ENCODE results near the gene C10orf105. TPM values are rescaled to one million over a fixed set of nuclear protein-coding genes. Genes with fewer than 3 reads are reported as not detected.

Gene C10orf105
- polyA plus RNA-seq, 1 of the 3 experiments (the other 2 are of a cell fraction), result not detected

DNA sequence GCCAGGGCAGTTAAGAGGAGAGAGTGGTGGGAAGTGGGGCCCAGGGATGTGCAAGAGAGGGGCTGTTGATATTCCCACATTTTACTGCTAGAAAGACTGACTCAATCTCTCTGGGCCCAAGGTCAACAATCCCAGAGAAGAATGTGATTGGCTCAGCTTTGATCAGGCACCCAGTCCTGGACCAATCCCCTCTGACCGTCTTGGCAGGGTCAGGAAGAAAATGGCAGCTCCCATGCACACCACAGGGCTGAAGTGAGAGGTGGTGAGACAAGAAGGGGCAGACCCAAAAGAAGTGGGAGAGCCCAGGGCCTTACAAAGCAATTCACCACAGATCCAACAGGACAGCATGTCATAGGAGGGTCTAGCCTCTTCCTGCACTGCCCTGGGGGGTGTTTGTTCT lies 3.3 kb upstream of the C10orf105 start:
- H3K27ac ChIP-seq (ENCODE audit: low read depth in 2 of 2, low read length in 1 of 2), result no peak overlapping the region
- H3K9ac ChIP-seq, result no peak overlapping the region
- no peak overlapping the region for H3K4me2 ChIP-seq
- H3K36me3 ChIP-seq (replicated peaks in 1 of 2; ENCODE audit: control insufficient read depth in 1 of 2, insufficient read depth in 2 of 2, low read length in 1 of 2), result no peaks in the 10 kb centered on the region
- DNase-seq, result no peak
- H3K27me3 ChIP-seq (ENCODE audit: insufficient read depth), result 0 out of 2 replicates have a peak, but pooled peaks cover 4% of the 10 kb centered on the region
- H2AFZ ChIP-seq (ENCODE audit: low read depth), result no peak overlapping the region
- H3F3A ChIP-seq (replicated peaks; ENCODE audit: insufficient read depth), result no peaks in the 10 kb centered on the region
- H3K9me3 ChIP-seq, result no peaks in the 10 kb centered on the region
- H3K4me1 ChIP-seq (ENCODE audit: control insufficient read depth in 1 of 2, insufficient read depth in 2 of 2, low read depth in 1 of 2, low read length in 1 of 2), result peaks cover 0 to 42% of the 10 kb centered on the region in 2 experiments; a peak in 1 of 4 replicates
- TF ChIP-seq, protein P1, sequence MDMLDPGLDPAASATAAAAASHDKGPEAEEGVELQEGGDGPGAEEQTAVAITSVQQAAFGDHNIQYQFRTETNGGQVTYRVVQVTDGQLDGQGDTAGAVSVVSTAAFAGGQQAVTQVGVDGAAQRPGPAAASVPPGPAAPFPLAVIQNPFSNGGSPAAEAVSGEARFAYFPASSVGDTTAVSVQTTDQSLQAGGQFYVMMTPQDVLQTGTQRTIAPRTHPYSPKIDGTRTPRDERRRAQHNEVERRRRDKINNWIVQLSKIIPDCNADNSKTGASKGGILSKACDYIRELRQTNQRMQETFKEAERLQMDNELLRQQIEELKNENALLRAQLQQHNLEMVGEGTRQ (IDR thresholded peaks at IDR 0.05; ENCODE audit: borderline replicate concordance, low read depth, low read length), result no peak
- TF ChIP-seq MXI1 (IDR thresholded peaks at IDR 0.05; ENCODE audit: low read depth, low read length) (no peak), JUND (IDR thresholded peaks at IDR 0.05) (no peak), RCOR1 (IDR thresholded peaks at IDR 0.05; ENCODE audit: low read length) (no peak), RXRA (IDR thresholded peaks at IDR 0.05; ENCODE audit: borderline replicate concordance, low read depth) (no peak), ELF1 (IDR thresholded peaks at IDR 0.05) (no peak), GATA2 (CRISPR knock-in tag; IDR thresholded peaks at IDR 0.05) (no peak), POLR2AphosphoS5 (IDR thresholded peaks at IDR 0.05; ENCODE audit: low read depth, low read length) (no peak), TEAD4 (IDR thresholded peaks at IDR 0.05; ENCODE audit: borderline replicate concordance, insufficient read depth) (no peak), TCF12 (IDR thresholded peaks at IDR 0.05) (no peak), NRF1 (IDR thresholded peaks at IDR 0.05; ENCODE audit: low read depth, low read length) (no peak)
- TF ChIP-seq, protein P2, sequence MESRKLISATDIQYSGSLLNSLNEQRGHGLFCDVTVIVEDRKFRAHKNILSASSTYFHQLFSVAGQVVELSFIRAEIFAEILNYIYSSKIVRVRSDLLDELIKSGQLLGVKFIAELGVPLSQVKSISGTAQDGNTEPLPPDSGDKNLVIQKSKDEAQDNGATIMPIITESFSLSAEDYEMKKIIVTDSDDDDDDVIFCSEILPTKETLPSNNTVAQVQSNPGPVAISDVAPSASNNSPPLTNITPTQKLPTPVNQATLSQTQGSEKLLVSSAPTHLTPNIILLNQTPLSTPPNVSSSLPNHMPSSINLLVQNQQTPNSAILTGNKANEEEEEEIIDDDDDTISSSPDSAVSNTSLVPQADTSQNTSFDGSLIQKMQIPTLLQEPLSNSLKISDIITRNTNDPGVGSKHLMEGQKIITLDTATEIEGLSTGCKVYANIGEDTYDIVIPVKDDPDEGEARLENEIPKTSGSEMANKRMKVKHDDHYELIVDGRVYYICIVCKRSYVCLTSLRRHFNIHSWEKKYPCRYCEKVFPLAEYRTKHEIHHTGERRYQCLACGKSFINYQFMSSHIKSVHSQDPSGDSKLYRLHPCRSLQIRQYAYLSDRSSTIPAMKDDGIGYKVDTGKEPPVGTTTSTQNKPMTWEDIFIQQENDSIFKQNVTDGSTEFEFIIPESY (IDR thresholded peaks at IDR 0.05; ENCODE audit: borderline replicate concordance, low read depth), result no peak
- TF ChIP-seq, protein P3, sequence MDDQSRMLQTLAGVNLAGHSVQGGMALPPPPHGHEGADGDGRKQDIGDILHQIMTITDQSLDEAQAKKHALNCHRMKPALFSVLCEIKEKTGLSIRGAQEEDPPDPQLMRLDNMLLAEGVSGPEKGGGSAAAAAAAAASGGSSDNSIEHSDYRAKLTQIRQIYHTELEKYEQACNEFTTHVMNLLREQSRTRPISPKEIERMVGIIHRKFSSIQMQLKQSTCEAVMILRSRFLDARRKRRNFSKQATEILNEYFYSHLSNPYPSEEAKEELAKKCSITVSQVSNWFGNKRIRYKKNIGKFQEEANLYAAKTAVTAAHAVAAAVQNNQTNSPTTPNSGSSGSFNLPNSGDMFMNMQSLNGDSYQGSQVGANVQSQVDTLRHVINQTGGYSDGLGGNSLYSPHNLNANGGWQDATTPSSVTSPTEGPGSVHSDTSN (IDR thresholded peaks at IDR 0.05), result no peak
- TF ChIP-seq, protein P4, sequence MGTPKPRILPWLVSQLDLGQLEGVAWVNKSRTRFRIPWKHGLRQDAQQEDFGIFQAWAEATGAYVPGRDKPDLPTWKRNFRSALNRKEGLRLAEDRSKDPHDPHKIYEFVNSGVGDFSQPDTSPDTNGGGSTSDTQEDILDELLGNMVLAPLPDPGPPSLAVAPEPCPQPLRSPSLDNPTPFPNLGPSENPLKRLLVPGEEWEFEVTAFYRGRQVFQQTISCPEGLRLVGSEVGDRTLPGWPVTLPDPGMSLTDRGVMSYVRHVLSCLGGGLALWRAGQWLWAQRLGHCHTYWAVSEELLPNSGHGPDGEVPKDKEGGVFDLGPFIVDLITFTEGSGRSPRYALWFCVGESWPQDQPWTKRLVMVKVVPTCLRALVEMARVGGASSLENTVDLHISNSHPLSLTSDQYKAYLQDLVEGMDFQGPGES (IDR thresholded peaks at IDR 0.05; ENCODE audit: low read depth, low read length), result no peak
- POLR2A ChIA-PET, result no interaction called here
- no peak overlapping the region for H3K4me3 ChIP-seq (ENCODE audit: low read depth in 2 of 2, low read length in 1 of 2)
- H4K20me1 ChIP-seq (ENCODE audit: insufficient read depth), result no peaks in the 10 kb centered on the region
- 29% methylated on average over 1 of the region's 1 CpG for WGBS (ENCODE audit: low lambda C conversion rate)
- no peaks in the 10 kb centered on the region for H3K9me2 ChIP-seq
- CTCF ChIA-PET, result interaction anchor here (1.8 to 3.6 kb wide), 4 partner anchors 14 to 89 kb away, joined by 5 to 20 read pairs (median 8); partner anchors contain the start of gene VSIR
- no peaks in the 10 kb centered on the region for H3K79me2 ChIP-seq (ENCODE audit: insufficient read depth)
